WTC11 (cell line): ENCODE measurements around the gene MOB1B. TPM values are rescaled to one million over a fixed set of nuclear protein-coding genes. Genes with fewer than 3 reads are reported as not detected.

ENCODE experiments used
- ATAC-seq: fragments of 200-7000 bp; cut with Tn5 transposase; 2 replicates; pipeline ENCODE4 v1.10.0; 2021; ENCODE audit warnings: mild to moderate bottlenecking, moderate library complexity
- CTCF ChIA-PET: fragments of 300-600 bp; sonication (Branson Sonifier 250); formaldehyde crosslinking; loops from one replicate; lab custom pipeline; 2021; ENCODE audit warnings: antibody characterized with exemption; lab: Charles Lee
- POLR2A ChIA-PET: fragments of 350-600 bp; sonication (Branson Sonifier 250); formaldehyde crosslinking; loops from one replicate; lab custom pipeline; 2021; ENCODE audit warnings: antibody characterized with exemption; lab: Charles Lee
- DNase-seq: peaks from one replicate; pipeline ENCODE4 v3.0.0; 2021; ENCODE audit warnings: low spot score
- H3K27ac Mint-ChIP-seq: 2 replicates; pipeline ENCODE4 v1.8.0; 2021; ENCODE audit warnings: mixed read lengths
- H3K27me3 Mint-ChIP-seq: 2 replicates; pipeline ENCODE4 v1.8.0; 2021; ENCODE audit warnings: low read depth, mild to moderate bottlenecking, moderate library complexity, mixed read lengths
- H3K36me3 Mint-ChIP-seq: 2 replicates; pipeline ENCODE4 v1.8.0; 2021; ENCODE audit warnings: mixed read lengths
- H3K4me1 Mint-ChIP-seq: 2 replicates; pipeline ENCODE4 v1.8.0; 2022; ENCODE audit warnings: mixed read lengths
- H3K4me3 Mint-ChIP-seq: 2 replicates; pipeline ENCODE4 v1.8.0; 2021; ENCODE audit warnings: mild to moderate bottlenecking, moderate library complexity, mixed read lengths
- H3K9me3 Mint-ChIP-seq: 2 replicates; pipeline ENCODE4 v1.8.0; 2021; ENCODE audit warnings: mixed read lengths
- ELF4 ChIP-seq: sonication (generic); formaldehyde crosslinking; IDR thresholded peaks from 2 replicates; pipeline ENCODE4 v1.8.1; 2022; ENCODE audit warnings: low read depth, mild to moderate bottlenecking, moderate library complexity, missing genetic modification reagents
- NFE2L1 ChIP-seq: sonication (generic); formaldehyde crosslinking; IDR thresholded peaks from 2 replicates; pipeline ENCODE4 v1.8.1; 2023; ENCODE audit warnings: missing genetic modification reagents
- NR3C1 ChIP-seq: sonication (generic); formaldehyde crosslinking; conservative IDR thresholded peaks from 2 replicates; pipeline ENCODE4 v1.8.1; 2023; ENCODE audit warnings: low read depth, mild to moderate bottlenecking, missing genetic modification reagents
- RELA ChIP-seq: sonication (generic); formaldehyde crosslinking; IDR thresholded peaks from 2 replicates; pipeline ENCODE4 v1.8.1; 2022; ENCODE audit warnings: missing genetic modification reagents, mild to moderate bottlenecking, borderline replicate concordance
- TEAD1 ChIP-seq: sonication (generic); formaldehyde crosslinking; IDR thresholded peaks from 2 replicates; pipeline ENCODE4 v1.8.0; 2022; ENCODE audit warnings: mild to moderate bottlenecking, missing genetic modification reagents
- TEAD4 ChIP-seq: sonication (generic); formaldehyde crosslinking; IDR thresholded peaks from 2 replicates; pipeline ENCODE4 v1.8.0; 2022; ENCODE audit warnings: mild to moderate bottlenecking, missing genetic modification reagents
- ZNF416 ChIP-seq: fragments of 250-450 bp; sonication (Bioruptor Pico); IDR thresholded peaks from 2 replicates; pipeline ENCODE4 v1.9.0; 2021; ENCODE audit warnings: mild to moderate bottlenecking, inconsistent platforms
- total RNA-seq: library from RNA; stranded (reverse); gene quantifications from 3 replicates; pipeline ENCODE4 v1.2.3, GENCODE V29; 2021
- TF ChIP-seq, protein P1 (sequence below): fragments of 250-450 bp; sonication (Bioruptor Pico); conservative IDR thresholded peaks from 2 replicates; pipeline ENCODE4 v1.9.0; 2021; ENCODE audit warnings: mild to moderate bottlenecking
- TF ChIP-seq, protein P2 (sequence below): sonication (generic); formaldehyde crosslinking; conservative IDR thresholded peaks from 2 replicates; pipeline ENCODE4 v1.8.1; 2023; ENCODE audit warnings: mild to moderate bottlenecking, low read depth, missing genetic modification reagents, moderate library complexity
- TF ChIP-seq, protein P3 (sequence below): fragments of 250-450 bp; sonication (Bioruptor Pico); IDR thresholded peaks from 2 replicates; pipeline ENCODE4 v1.8.0; 2021; ENCODE audit warnings: mild to moderate bottlenecking
- TF ChIP-seq, protein P4 (sequence below): sonication (generic); formaldehyde crosslinking; IDR thresholded peaks from 2 replicates; pipeline ENCODE4 v1.8.0; 2022; ENCODE audit warnings: missing genetic modification reagents
- TF ChIP-seq, protein P5 (sequence below): sonication (generic); formaldehyde crosslinking; IDR thresholded peaks from 2 replicates; pipeline ENCODE4 v1.8.1; 2023; ENCODE audit warnings: mild to moderate bottlenecking, missing genetic modification reagents
- TF ChIP-seq, protein P6 (sequence below): fragments of 250-450 bp; sonication (Bioruptor Pico); IDR thresholded peaks from 2 replicates; pipeline ENCODE4 v2.1.2; 2022; ENCODE audit warnings: mild to moderate bottlenecking, moderate library complexity
- TF ChIP-seq, protein P7 (sequence below): fragments of 250-450 bp; sonication (Bioruptor Pico); IDR thresholded peaks from 2 replicates; pipeline ENCODE4 v1.9.0; 2021; ENCODE audit warnings: mild to moderate bottlenecking
- TF ChIP-seq, protein P8 (sequence below): sonication (generic); formaldehyde crosslinking; IDR thresholded peaks from 2 replicates; pipeline ENCODE4 v1.8.1; 2023; ENCODE audit warnings: mild to moderate bottlenecking, missing genetic modification reagents, moderate library complexity

The MOB1B gene
- total RNA-seq, 1 experiment from 2014 or later: 28.0 TPM

DNA sequence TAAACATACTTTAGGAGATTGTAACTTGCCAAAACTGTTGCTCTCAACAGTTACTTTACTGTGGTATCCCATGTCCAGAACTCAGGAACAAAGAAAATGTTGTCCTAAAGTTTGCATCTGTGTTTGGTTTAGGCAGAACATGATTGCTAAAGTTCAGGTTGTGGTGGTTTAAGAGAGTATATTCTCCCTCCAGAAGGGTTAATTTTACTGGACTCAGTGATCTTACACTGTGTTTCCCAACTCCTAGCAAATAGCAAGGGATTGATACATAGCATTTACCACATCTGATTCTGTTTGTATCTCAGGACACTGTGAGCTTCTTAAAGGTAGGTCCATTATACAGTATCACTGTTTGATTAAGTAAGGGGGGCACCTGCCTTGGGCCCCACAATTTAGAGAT, 78.0 kb downstream of the MOB1B start (continued):
- TF ChIP-seq, protein P1, sequence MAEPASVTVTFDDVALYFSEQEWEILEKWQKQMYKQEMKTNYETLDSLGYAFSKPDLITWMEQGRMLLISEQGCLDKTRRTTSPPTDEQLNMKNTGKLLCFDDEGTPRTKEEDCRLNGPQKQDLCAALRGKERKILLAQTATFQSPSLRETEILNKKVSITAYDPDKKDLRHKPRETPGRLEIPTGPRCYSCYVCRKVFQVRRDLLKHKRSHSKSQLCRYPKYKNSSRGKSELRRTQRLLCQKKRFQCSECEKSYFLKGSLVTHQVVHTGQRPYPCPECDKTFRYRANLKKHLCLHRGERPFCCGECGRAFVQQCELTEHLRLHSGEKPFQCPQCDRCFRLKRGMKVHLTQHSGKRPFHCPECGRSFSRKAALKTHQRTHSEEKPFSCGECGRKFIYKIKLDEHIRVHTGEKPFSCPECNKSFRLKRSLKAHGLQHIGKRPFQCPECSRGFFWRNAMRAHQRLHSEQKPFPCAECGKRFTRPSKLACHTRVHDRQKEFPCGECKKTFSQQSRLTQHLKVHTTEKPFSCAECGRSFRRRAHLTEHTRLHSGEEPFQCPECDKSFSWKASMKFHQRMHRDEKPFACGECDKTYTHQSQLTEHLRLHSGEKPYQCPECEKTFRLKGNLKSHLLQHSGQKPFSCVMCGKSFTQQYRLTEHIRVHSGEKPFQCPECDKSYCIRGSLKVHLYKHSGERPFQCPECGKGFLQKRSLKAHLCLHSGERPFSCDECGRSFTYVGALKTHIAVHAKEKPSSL: no peak
- TF ChIP-seq, protein P2, sequence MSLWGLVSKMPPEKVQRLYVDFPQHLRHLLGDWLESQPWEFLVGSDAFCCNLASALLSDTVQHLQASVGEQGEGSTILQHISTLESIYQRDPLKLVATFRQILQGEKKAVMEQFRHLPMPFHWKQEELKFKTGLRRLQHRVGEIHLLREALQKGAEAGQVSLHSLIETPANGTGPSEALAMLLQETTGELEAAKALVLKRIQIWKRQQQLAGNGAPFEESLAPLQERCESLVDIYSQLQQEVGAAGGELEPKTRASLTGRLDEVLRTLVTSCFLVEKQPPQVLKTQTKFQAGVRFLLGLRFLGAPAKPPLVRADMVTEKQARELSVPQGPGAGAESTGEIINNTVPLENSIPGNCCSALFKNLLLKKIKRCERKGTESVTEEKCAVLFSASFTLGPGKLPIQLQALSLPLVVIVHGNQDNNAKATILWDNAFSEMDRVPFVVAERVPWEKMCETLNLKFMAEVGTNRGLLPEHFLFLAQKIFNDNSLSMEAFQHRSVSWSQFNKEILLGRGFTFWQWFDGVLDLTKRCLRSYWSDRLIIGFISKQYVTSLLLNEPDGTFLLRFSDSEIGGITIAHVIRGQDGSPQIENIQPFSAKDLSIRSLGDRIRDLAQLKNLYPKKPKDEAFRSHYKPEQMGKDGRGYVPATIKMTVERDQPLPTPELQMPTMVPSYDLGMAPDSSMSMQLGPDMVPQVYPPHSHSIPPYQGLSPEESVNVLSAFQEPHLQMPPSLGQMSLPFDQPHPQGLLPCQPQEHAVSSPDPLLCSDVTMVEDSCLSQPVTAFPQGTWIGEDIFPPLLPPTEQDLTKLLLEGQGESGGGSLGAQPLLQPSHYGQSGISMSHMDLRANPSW (CRISPR knock-in tag): no peak
- no peak for TF ChIP-seq TEAD1
- no peak for TF ChIP-seq ZNF416 (CRISPR knock-in tag)
- TF ChIP-seq RELA: no peak

DNA sequence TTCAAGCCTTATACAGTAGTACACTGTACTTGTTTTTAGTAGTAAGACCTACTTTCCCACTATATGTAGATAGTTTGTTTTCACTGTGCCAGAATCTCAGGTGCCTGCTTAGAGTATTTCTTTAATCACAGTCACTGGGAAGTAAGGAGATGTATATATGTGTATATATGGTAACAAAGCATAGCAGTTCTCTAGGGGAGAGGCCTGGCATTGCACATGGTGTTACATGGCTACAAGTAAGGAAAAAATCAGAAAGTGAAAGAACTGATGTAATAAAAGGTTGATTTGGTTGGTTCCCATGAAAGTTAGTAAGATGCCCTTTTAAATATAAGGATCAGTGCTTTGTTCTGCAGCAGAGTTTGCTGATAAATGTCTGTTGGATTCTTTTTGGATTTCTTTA, 81.9 kb downstream of the MOB1B start:
- Mint-ChIP-seq H3K27ac (no peak overlapping the region), H3K9me3 (no peaks in the 10 kb centered on the region), H3K27me3 (no peaks in the 10 kb centered on the region), H3K4me1 (peaks cover 2% of the 10 kb centered on the region; the same call in 1 of the 2 replicates), H3K36me3 (peaks cover 5% of the 10 kb centered on the region; the same call in 1 of the 2 replicates), H3K4me3 (no peak overlapping the region)
- ATAC-seq: no peak
- TF ChIP-seq ELF4 (no peak), NR3C1 (CRISPR knock-in tag) (no peak), TEAD4 (no peak), NFE2L1 (CRISPR knock-in tag) (no peak)
- TF ChIP-seq, protein P3, sequence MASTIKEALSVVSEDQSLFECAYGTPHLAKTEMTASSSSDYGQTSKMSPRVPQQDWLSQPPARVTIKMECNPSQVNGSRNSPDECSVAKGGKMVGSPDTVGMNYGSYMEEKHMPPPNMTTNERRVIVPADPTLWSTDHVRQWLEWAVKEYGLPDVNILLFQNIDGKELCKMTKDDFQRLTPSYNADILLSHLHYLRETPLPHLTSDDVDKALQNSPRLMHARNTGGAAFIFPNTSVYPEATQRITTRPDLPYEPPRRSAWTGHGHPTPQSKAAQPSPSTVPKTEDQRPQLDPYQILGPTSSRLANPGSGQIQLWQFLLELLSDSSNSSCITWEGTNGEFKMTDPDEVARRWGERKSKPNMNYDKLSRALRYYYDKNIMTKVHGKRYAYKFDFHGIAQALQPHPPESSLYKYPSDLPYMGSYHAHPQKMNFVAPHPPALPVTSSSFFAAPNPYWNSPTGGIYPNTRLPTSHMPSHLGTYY (CRISPR knock-in tag): no peak
- TF ChIP-seq, protein P4, sequence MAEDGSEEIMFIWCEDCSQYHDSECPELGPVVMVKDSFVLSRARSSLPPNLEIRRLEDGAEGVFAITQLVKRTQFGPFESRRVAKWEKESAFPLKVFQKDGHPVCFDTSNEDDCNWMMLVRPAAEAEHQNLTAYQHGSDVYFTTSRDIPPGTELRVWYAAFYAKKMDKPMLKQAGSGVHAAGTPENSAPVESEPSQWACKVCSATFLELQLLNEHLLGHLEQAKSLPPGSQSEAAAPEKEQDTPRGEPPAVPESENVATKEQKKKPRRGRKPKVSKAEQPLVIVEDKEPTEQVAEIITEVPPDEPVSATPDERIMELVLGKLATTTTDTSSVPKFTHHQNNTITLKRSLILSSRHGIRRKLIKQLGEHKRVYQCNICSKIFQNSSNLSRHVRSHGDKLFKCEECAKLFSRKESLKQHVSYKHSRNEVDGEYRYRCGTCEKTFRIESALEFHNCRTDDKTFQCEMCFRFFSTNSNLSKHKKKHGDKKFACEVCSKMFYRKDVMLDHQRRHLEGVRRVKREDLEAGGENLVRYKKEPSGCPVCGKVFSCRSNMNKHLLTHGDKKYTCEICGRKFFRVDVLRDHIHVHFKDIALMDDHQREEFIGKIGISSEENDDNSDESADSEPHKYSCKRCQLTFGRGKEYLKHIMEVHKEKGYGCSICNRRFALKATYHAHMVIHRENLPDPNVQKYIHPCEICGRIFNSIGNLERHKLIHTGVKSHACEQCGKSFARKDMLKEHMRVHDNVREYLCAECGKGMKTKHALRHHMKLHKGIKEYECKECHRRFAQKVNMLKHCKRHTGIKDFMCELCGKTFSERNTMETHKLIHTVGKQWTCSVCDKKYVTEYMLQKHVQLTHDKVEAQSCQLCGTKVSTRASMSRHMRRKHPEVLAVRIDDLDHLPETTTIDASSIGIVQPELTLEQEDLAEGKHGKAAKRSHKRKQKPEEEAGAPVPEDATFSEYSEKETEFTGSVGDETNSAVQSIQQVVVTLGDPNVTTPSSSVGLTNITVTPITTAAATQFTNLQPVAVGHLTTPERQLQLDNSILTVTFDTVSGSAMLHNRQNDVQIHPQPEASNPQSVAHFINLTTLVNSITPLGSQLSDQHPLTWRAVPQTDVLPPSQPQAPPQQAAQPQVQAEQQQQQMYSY (CRISPR knock-in tag): no peak
- TF ChIP-seq, protein P5, sequence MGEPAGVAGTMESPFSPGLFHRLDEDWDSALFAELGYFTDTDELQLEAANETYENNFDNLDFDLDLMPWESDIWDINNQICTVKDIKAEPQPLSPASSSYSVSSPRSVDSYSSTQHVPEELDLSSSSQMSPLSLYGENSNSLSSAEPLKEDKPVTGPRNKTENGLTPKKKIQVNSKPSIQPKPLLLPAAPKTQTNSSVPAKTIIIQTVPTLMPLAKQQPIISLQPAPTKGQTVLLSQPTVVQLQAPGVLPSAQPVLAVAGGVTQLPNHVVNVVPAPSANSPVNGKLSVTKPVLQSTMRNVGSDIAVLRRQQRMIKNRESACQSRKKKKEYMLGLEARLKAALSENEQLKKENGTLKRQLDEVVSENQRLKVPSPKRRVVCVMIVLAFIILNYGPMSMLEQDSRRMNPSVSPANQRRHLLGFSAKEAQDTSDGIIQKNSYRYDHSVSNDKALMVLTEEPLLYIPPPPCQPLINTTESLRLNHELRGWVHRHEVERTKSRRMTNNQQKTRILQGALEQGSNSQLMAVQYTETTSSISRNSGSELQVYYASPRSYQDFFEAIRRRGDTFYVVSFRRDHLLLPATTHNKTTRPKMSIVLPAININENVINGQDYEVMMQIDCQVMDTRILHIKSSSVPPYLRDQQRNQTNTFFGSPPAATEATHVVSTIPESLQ (CRISPR knock-in tag): no peak
- TF ChIP-seq, protein P6, sequence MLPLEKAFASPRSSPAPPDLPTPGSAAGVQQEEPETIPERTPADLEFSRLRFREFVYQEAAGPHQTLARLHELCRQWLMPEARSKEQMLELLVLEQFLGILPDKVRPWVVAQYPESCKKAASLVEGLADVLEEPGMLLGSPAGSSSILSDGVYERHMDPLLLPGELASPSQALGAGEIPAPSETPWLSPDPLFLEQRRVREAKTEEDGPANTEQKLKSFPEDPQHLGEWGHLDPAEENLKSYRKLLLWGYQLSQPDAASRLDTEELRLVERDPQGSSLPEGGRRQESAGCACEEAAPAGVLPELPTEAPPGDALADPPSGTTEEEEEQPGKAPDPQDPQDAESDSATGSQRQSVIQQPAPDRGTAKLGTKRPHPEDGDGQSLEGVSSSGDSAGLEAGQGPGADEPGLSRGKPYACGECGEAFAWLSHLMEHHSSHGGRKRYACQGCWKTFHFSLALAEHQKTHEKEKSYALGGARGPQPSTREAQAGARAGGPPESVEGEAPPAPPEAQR: no peak
- TF ChIP-seq, protein P7, sequence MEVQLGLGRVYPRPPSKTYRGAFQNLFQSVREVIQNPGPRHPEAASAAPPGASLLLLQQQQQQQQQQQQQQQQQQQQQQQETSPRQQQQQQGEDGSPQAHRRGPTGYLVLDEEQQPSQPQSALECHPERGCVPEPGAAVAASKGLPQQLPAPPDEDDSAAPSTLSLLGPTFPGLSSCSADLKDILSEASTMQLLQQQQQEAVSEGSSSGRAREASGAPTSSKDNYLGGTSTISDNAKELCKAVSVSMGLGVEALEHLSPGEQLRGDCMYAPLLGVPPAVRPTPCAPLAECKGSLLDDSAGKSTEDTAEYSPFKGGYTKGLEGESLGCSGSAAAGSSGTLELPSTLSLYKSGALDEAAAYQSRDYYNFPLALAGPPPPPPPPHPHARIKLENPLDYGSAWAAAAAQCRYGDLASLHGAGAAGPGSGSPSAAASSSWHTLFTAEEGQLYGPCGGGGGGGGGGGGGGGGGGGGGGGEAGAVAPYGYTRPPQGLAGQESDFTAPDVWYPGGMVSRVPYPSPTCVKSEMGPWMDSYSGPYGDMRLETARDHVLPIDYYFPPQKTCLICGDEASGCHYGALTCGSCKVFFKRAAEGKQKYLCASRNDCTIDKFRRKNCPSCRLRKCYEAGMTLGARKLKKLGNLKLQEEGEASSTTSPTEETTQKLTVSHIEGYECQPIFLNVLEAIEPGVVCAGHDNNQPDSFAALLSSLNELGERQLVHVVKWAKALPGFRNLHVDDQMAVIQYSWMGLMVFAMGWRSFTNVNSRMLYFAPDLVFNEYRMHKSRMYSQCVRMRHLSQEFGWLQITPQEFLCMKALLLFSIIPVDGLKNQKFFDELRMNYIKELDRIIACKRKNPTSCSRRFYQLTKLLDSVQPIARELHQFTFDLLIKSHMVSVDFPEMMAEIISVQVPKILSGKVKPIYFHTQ: no peak
- TF ChIP-seq, protein P8, sequence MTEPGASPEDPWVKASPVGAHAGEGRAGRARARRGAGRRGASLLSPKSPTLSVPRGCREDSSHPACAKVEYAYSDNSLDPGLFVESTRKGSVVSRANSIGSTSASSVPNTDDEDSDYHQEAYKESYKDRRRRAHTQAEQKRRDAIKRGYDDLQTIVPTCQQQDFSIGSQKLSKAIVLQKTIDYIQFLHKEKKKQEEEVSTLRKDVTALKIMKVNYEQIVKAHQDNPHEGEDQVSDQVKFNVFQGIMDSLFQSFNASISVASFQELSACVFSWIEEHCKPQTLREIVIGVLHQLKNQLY (CRISPR knock-in tag): no peak
- CTCF ChIA-PET: no interaction called here
- POLR2A ChIA-PET: no interaction called here
- DNase-seq: no peak
